ENCODE results near the gene SETD2. TPM values are rescaled to one million over a fixed set of nuclear protein-coding genes. Genes with fewer than 3 reads are reported as not detected.
"Not testable (repeated sequence)": the region's sequence is repeated elsewhere in the genome, so short reads cannot be mapped to it uniquely, and the experiment has no call there.

The SETD2 gene
- polyA plus RNA-seq, 1 donor: 37.1 TPM

DNA sequence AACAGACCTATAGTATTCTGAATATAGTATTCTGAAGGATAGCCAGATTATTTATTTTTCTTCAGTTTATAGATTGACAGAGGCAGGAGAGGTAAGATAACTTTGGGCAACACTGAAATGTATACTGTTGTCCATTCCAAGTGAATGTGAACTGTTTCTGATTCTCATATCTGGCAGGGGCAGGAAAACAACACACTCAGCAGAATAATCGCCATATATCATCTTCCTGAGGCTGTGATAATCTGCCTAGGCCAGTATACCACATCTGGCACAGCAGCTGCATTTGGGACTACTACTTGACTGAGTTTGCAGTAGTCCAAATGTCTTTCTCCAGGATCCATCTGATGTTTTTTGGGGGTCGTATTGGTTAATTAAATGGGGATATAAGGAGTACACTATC is 22.4 kb upstream of the SETD2 start:
- no peaks in the 10 kb centered on the region for H3K27me3 ChIP-seq (ENCODE audit: control insufficient read depth, insufficient read depth, low read length)
- no peak overlapping the region for H3K4me3 ChIP-seq (ENCODE audit: low read length)
- DNase-seq: no peak
- no peaks in the 10 kb centered on the region for H3K36me3 ChIP-seq (ENCODE audit: control insufficient read depth, insufficient read depth, low read length)
- no peaks in the 10 kb centered on the region for H3K4me1 ChIP-seq (ENCODE audit: control insufficient read depth, insufficient read depth, low read length)
- no peaks in the 10 kb centered on the region for H3K9me3 ChIP-seq (ENCODE audit: control insufficient read depth, low read depth, low read length)
- no peak overlapping the region for H3K27ac ChIP-seq (ENCODE audit: low read length)
- no CpG with 5 or more reads among the region's 2 CpGs for WGBS (ENCODE audit: insufficient coverage, low lambda C conversion rate)

DNA sequence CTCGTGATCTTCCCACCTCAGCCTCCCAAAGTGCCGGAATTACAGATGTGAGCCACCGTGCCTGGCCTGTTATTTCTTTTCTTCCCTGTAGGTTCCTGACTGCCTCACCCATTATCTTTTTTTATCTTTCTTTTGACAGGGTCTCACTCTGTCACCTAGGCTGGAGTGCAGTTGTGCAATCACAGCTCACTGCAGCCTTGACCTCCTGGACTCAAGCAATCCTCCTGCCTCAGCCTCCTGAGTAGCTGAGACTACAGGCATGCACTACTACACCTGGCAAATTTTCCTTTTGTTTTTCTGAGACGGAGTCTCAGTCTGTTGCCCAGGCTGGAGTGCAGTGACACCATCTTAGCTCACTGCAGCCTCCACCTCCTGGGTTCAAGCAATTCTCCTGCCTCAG is 17.8 kb upstream of the SETD2 start:
- H3K36me3 ChIP-seq (ENCODE audit: control insufficient read depth, insufficient read depth, low read length); H3K9me3 ChIP-seq (ENCODE audit: control insufficient read depth, low read depth, low read length); H3K27me3 ChIP-seq (ENCODE audit: control insufficient read depth, insufficient read depth, low read length); H3K4me3 ChIP-seq (ENCODE audit: low read length); H3K4me1 ChIP-seq (ENCODE audit: control insufficient read depth, insufficient read depth, low read length); DNase-seq; H3K27ac ChIP-seq (ENCODE audit: low read length): not testable (repeated sequence)
- WGBS (ENCODE audit: insufficient coverage, low lambda C conversion rate): 100% methylated on average over 1 of the region's 4 CpGs

DNA sequence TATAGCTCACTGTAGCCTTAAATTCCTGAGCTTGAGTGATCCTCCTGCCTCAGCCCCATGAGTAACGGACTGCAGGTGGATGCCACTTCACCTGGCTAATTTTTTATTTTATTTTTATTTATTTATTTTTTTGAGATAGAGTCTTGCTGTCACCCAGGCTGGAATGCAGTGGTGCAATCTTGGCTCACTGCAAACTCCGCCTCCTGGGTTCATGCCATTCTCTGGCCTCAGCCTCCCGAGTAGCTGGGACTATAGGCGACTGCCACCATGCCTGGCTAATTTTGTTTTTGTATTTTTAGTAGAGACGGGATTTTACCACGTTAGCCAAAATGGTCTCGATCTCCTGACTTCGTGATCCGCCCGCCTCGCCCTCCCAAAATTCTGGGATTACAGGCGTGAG is 16.1 kb upstream of the SETD2 start:
- not testable (repeated sequence) for H3K36me3 ChIP-seq (ENCODE audit: control insufficient read depth, insufficient read depth, low read length); DNase-seq; H3K4me3 ChIP-seq (ENCODE audit: low read length); H3K27ac ChIP-seq (ENCODE audit: low read length); H3K9me3 ChIP-seq (ENCODE audit: control insufficient read depth, low read depth, low read length); H3K27me3 ChIP-seq (ENCODE audit: control insufficient read depth, insufficient read depth, low read length); H3K4me1 ChIP-seq (ENCODE audit: control insufficient read depth, insufficient read depth, low read length)
- 100% methylated on average over 2 of the region's 12 CpGs for WGBS (ENCODE audit: insufficient coverage, low lambda C conversion rate)

DNA sequence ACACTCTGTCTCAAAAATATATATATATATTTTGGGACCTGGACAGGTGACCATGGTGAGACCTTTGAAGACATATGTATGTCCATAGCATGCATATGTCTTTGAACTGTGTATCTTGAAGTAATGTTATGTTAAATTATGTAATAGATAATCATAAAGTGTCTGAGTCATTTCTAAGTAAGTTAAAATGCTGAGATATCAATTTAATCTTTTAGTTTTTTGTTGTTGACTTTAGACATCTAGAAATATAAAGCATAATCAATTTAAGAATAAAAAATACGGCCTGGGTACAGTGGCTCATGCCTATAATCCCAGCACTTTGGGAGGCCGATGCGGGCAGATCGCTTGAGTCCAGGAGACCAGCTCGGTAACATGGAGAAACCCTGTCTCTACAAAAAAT is 12.7 kb upstream of the SETD2 start:
- Histone ChIP-seq H3K4me3 (ENCODE audit: low read length) (no peak overlapping the region), H3K9me3 (ENCODE audit: control insufficient read depth, low read depth, low read length) (no peaks in the 10 kb centered on the region), H3K4me1 (ENCODE audit: control insufficient read depth, insufficient read depth, low read length) (no peaks in the 10 kb centered on the region), H3K36me3 (ENCODE audit: control insufficient read depth, insufficient read depth, low read length) (peaks cover 4% of the 10 kb centered on the region), H3K27ac (ENCODE audit: low read length) (no peak overlapping the region), H3K27me3 (ENCODE audit: control insufficient read depth, insufficient read depth, low read length) (no peaks in the 10 kb centered on the region)
- no CpG with 5 or more reads among the region's 5 CpGs for WGBS (ENCODE audit: insufficient coverage, low lambda C conversion rate)
- no peak for DNase-seq

DNA sequence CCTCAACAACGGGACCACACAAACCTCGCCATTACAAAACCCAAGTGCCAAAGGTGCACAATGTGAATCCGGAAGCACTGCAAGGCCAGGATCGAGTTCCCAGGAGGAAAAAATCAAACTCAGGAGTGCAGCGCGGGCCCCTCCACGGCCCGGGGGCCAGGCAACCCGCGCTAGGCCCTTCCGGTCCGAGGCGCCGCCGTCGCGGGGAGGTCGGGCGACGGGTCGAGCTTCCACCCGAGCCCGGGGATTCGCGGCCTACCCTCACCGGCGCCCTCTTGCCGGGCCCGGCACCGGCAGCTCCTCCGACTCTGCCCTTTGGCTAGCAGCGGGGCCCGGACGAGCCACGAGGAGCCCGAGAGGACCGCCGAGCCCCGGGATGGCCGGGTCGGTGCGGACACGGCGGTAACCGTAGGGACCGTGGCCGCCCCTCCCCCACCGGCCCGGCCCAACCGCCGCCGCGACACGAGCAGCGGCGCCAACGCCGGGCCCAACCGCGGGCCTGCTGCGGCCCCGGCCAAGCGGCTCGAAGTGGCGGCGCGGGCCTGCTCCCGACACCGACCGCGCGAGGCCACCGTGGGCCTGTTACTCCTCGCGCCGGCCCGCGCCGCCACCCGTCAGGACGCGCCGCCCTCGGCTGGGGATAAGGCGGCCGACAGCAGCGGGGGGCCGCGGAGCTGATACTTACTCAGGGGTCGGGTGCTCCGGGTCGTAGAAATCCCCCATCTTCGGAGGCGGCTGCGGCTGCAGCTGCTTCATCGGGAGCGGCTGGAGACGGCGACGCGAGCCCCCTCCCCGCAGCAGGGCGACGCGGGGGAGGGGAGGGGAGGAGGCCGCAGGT is 525 bp downstream of the SETD2 start:
- DNase-seq: peak; percentile 34 to 74
- H3K27me3 ChIP-seq (ENCODE audit: control insufficient read depth, insufficient read depth, low read length): no peaks in the 10 kb centered on the region
- peak overlapping the region; percentile 94 for H3K27ac ChIP-seq (ENCODE audit: low read length)
- whole genome bisulfite sequencing (ENCODE audit: insufficient coverage, low lambda C conversion rate): no CpG with 5 or more reads among the region's 106 CpGs
- no peaks in the 10 kb centered on the region for H3K9me3 ChIP-seq (ENCODE audit: control insufficient read depth, low read depth, low read length)
- H3K4me3 ChIP-seq (ENCODE audit: low read length): peak overlapping the region; percentile 86
- H3K36me3 ChIP-seq (ENCODE audit: control insufficient read depth, insufficient read depth, low read length): no peaks in the 10 kb centered on the region
- H3K4me1 ChIP-seq (ENCODE audit: control insufficient read depth, insufficient read depth, low read length): peaks cover 18% of the 10 kb centered on the region

DNA sequence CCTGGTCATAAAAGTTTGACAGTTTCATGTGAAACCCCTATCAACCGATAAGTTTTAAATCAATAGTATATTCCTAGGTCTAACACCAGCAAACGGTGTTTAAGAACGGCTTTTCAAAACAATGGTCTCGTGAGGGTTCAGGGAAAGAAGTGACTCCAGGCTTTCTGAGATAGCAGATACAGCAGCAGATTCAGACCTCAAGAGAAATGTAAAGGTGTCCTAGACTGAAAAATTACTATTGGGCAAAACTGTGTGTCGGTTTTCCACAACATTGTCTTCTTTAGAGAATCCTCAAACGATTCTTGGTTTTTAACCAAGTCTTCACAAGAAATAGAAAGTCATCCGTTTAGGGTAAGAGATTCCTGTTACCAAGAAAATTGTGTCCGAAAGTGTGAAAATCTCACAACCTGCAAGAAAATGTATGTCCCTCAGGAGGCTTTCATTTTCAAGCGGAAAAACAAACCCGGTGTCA is 1.2 kb downstream of the SETD2 start:
- H3K4me3 ChIP-seq (ENCODE audit: low read length): peak overlapping the region; percentile 77
- peaks cover 18% of the 10 kb centered on the region for H3K4me1 ChIP-seq (ENCODE audit: control insufficient read depth, insufficient read depth, low read length)
- no peaks in the 10 kb centered on the region for H3K36me3 ChIP-seq (ENCODE audit: control insufficient read depth, insufficient read depth, low read length)
- peak overlapping the region; percentile 85 for H3K27ac ChIP-seq (ENCODE audit: low read length)
- H3K27me3 ChIP-seq (ENCODE audit: control insufficient read depth, insufficient read depth, low read length): no peaks in the 10 kb centered on the region
- 0% methylated on average over 3 of the region's 10 CpGs for WGBS (ENCODE audit: insufficient coverage, low lambda C conversion rate)
- no peak for DNase-seq
- H3K9me3 ChIP-seq (ENCODE audit: control insufficient read depth, low read depth, low read length): no peaks in the 10 kb centered on the region

DNA sequence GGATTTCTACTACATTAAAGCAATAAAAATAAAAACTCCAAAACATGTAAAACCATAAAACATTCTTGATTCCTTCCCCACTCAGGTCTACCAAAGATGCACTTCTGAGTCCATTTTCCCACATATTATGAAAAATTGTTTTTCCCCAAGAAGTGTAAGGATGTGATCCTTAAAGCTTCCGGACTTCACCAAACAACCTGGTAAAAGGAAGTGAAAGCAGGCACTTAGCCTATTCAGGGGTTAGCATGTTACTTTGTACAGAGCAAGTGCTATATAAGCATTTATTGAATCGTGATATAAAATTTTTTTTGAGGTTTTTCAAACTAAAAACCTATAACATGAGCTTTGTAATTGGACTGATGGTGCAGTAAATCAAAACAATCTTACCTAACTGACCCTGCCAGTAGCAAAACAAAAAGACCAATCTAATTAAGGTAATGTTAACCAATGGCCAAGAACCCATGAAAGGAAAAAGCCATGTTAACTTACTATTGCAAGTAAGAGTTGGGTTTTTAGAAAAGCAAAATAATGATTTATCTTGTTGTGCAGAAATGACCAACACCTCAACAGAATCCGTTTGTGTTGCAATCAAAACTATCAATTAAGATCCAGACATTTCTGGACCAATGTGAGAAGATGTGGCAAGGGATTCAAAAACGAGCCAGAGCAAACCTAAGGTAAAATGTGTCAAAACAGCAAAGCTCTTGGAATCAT is 1.8 kb downstream of the SETD2 start:
- Histone ChIP-seq H3K9me3 (ENCODE audit: control insufficient read depth, low read depth, low read length) (no peaks in the 10 kb centered on the region), H3K4me3 (ENCODE audit: low read length) (peak overlapping the region; percentile 77), H3K27ac (ENCODE audit: low read length) (peak overlapping the region; percentile 85), H3K4me1 (ENCODE audit: control insufficient read depth, insufficient read depth, low read length) (peaks cover 18% of the 10 kb centered on the region), H3K27me3 (ENCODE audit: control insufficient read depth, insufficient read depth, low read length) (no peaks in the 10 kb centered on the region), H3K36me3 (ENCODE audit: control insufficient read depth, insufficient read depth, low read length) (no peaks in the 10 kb centered on the region)
- peak in 1 of 2 donors; percentile 13 for DNase-seq
- 60% methylated on average over 1 of the region's 4 CpGs for WGBS (ENCODE audit: insufficient coverage, low lambda C conversion rate)

DNA sequence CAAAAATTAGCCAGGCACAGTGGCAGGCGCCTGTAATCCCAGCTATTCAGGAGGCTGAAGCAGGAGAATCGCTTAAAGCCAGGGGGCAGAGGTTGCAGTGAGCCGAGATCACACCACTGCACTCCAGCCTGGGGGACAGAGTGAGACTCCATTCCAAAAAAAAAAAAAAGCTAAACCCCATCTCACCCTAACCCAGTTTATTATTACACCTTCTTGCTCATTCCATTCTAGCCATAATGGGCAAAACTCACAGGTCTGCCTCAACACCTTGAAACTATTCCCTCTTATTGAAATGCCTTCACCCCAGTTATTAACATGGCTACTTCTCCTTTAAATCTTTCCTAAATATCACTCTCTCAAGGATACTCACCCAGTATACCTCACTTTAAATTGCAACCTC is 4.1 kb downstream of the SETD2 start:
- H3K4me1 ChIP-seq (ENCODE audit: control insufficient read depth, insufficient read depth, low read length): peaks cover 18% of the 10 kb centered on the region
- WGBS (ENCODE audit: insufficient coverage, low lambda C conversion rate): no CpG with 5 or more reads among the region's 3 CpGs
- DNase-seq: no peak
- peak overlapping the region; percentile 13 for H3K27ac ChIP-seq (ENCODE audit: low read length)
- no peak overlapping the region for H3K4me3 ChIP-seq (ENCODE audit: low read length)
- H3K9me3 ChIP-seq (ENCODE audit: control insufficient read depth, low read depth, low read length): no peaks in the 10 kb centered on the region
- no peaks in the 10 kb centered on the region for H3K27me3 ChIP-seq (ENCODE audit: control insufficient read depth, insufficient read depth, low read length)
- H3K36me3 ChIP-seq (ENCODE audit: control insufficient read depth, insufficient read depth, low read length): no peaks in the 10 kb centered on the region

DNA sequence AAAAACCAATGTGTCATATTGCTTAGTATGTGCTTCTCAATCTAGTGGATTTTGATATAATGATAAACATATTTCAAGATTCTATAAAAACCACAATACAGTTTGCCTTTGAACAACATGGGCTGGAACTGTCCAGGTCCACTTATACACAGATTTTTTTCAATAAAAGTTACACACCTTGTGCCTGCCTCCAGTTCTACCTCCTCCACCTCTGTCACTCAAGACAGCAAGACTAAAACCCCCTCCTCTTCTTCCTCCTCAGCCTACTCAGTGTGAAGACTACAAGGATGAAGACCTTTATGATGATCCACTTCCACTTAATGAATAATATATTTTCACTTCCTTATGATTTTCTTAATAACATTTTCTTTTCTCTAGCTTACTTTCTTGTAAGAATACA is 5.7 kb downstream of the SETD2 start:
- Histone ChIP-seq H3K9me3 (ENCODE audit: control insufficient read depth, low read depth, low read length) (no peaks in the 10 kb centered on the region), H3K27me3 (ENCODE audit: control insufficient read depth, insufficient read depth, low read length) (no peaks in the 10 kb centered on the region), H3K4me1 (ENCODE audit: control insufficient read depth, insufficient read depth, low read length) (peaks cover 18% of the 10 kb centered on the region), H3K4me3 (ENCODE audit: low read length) (no peak overlapping the region), H3K36me3 (ENCODE audit: control insufficient read depth, insufficient read depth, low read length) (no peaks in the 10 kb centered on the region), H3K27ac (ENCODE audit: low read length) (no peak overlapping the region)
- DNase-seq: no peak

DNA sequence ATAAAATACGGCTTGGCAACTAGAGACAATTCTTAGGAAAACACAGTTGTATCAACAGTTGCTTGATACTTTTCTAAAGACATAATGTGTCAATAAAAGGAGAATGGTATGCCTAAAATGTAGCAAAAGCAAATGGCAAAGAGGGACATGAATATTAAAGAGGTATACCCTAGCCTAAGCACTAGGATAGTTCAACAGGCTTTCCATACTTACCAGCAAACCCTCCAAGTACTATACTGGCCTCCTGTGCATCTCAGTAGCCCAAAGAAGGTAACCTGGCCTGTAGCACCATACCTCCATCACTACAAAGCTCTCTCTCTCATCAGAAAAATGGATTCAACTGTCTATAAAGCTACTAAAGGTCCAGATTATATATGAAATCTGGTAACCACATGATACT is 7.5 kb downstream of the SETD2 start:
- Histone ChIP-seq H3K27ac (ENCODE audit: low read length) (no peak overlapping the region), H3K27me3 (ENCODE audit: control insufficient read depth, insufficient read depth, low read length) (no peaks in the 10 kb centered on the region), H3K36me3 (ENCODE audit: control insufficient read depth, insufficient read depth, low read length) (no peaks in the 10 kb centered on the region), H3K4me3 (ENCODE audit: low read length) (no peak overlapping the region), H3K9me3 (ENCODE audit: control insufficient read depth, low read depth, low read length) (no peaks in the 10 kb centered on the region), H3K4me1 (ENCODE audit: control insufficient read depth, insufficient read depth, low read length) (peaks cover 13% of the 10 kb centered on the region)
- DNase-seq: no peak
- WGBS (ENCODE audit: insufficient coverage, low lambda C conversion rate): no CpG with 5 or more reads among the region's 1 CpG

All from large intestine (tissue), 3 donors.